Endometrial microvascular endothelial cells (primary cell): Measurements from ENCODE around the gene HOMER2. TPM values are rescaled to one million over a fixed set of nuclear protein-coding genes. Genes with fewer than 3 reads are reported as not detected.
"Not testable (repeated sequence)": the region's sequence is repeated elsewhere in the genome, so short reads cannot be mapped to it uniquely, and the experiment has no call there.

Experiments
- in situ Hi-C: cut with HindIII; loops from 2 replicates; pipeline ENCODE4 v1.10.0; 2017; ENCODE audit warnings: low sequenced_read_pairs, low pct_unique_long_range_greater_than_20kb; ENCODE audit errors: inconsistent ontology term
- total RNA-seq: library from RNA; depleted of rRNA; stranded (reverse); fragments of >200 nt; gene quantifications from one replicate; pipeline ENCODE4 v1.2.3, GENCODE V29; 2015; ENCODE audit errors: inconsistent ontology term

HOMER2 gene
- total RNA-seq, 1 donor from 2014 or later: 0.09 TPM

GRCh38 chr15:82909080-82909815 is 43.3 kb downstream of the HOMER2 start:
- in situ Hi-C loops: no loop called here

GRCh38 chr15:82907350-82907749 is 45.2 kb downstream of the HOMER2 start:
- in situ Hi-C loops: no loop called here

GRCh38 chr15:82904574-82904973 is 47.9 kb downstream of the HOMER2 start:
- in situ Hi-C loops: no loop called here

- in situ Hi-C loops: no loop called here
Observed at GRCh38 chr15:82903511-82903910, 49.0 kb downstream of the HOMER2 start.

- in situ Hi-C loops: no loop called here
Observed at GRCh38 chr15:82901114-82901805, 51.3 kb downstream of the HOMER2 start.

GRCh38 chr15:82900511-82901060 is 51.9 kb downstream of the HOMER2 start:
- in situ Hi-C loops: no loop called here

GRCh38 chr15:82898961-82899360 is 53.6 kb downstream of the HOMER2 start:
- in situ Hi-C loops: no loop called here

GRCh38 chr15:82895983-82896382 is 56.5 kb downstream of the HOMER2 start:
- in situ Hi-C loops: no loop called here

- in situ Hi-C loops: no loop called here
Observed at GRCh38 chr15:82894971-82895520, 57.5 kb downstream of the HOMER2 start.

- in situ Hi-C loops: not testable (repeated sequence)
Observed at GRCh38 chr15:82893473-82893872, 59.0 kb downstream of the HOMER2 start.

GRCh38 chr15:82892573-82892972 is 59.9 kb downstream of the HOMER2 start:
- in situ Hi-C loops: no loop called here

GRCh38 chr15:82890995-82891390 is 61.5 kb downstream of the HOMER2 start:
- in situ Hi-C loops: no loop called here

GRCh38 chr15:82890338-82890994 is 62.1 kb downstream of the HOMER2 start:
- in situ Hi-C loops: no loop called here

GRCh38 chr15:82882273-82882928 is 70.1 kb downstream of the HOMER2 start:
- in situ Hi-C loops: no loop called here

GRCh38 chr15:82881747-82882146 is 70.8 kb downstream of the HOMER2 start:
- in situ Hi-C loops: no loop called here

GRCh38 chr15:82880704-82881103 is 71.8 kb downstream of the HOMER2 start:
- in situ Hi-C loops: no loop called here

GRCh38 chr15:82878325-82878724 is 74.2 kb downstream of the HOMER2 start:
- in situ Hi-C loops: no loop called here

- in situ Hi-C loops: no loop called here
Observed at GRCh38 chr15:82877825-82878224, 74.7 kb downstream of the HOMER2 start.

- in situ Hi-C loops: no loop called here
Observed at GRCh38 chr15:82875411-82876003, 77.0 kb downstream of the HOMER2 start.
